ENCODE measurements around the gene TMEM40. TPM values are rescaled to one million over a fixed set of nuclear protein-coding genes. Genes with fewer than 3 reads are reported as not detected.

TMEM40 gene
- total RNA-seq, 1 donor from 2014 or later: not detected

Other genes with a start within 250 kb of the TMEM40 start
- gene MKRN2OS, start 213.8 kb downstream of the TMEM40 start, total RNA-seq: not detected in 2 replicates
- gene MKRN2, start 202.2 kb downstream of the TMEM40 start, total RNA-seq: 38.0 and 47.9 TPM in 2 replicates
- gene RAF1, start 95.1 kb downstream of the TMEM40 start, total RNA-seq: 122 and 131 TPM in 2 replicates
- 40.0 and 54.0 TPM in 2 replicates for gene CAND2, start 37.4 kb upstream of the TMEM40 start, total RNA-seq
- gene RPL32, start 82.3 kb upstream of the TMEM40 start, total RNA-seq: 456 and 1,124 TPM in 2 replicates